GM21737 (cell line): ENCODE data around the gene VPS54.
"Not testable (repeated sequence)": the region's sequence is repeated elsewhere in the genome, so short reads cannot be mapped to it uniquely, and the experiment has no call there.

ENCODE experiments used
- ATAC-seq: cut with Tn5 transposase; IDR thresholded peaks from one replicate; pipeline ENCODE4 v1.9.1; 2021; ENCODE audit warnings: mild to moderate bottlenecking, moderate library complexity; ENCODE audit not compliant: unreplicated experiment

Gene VPS54

DNA sequence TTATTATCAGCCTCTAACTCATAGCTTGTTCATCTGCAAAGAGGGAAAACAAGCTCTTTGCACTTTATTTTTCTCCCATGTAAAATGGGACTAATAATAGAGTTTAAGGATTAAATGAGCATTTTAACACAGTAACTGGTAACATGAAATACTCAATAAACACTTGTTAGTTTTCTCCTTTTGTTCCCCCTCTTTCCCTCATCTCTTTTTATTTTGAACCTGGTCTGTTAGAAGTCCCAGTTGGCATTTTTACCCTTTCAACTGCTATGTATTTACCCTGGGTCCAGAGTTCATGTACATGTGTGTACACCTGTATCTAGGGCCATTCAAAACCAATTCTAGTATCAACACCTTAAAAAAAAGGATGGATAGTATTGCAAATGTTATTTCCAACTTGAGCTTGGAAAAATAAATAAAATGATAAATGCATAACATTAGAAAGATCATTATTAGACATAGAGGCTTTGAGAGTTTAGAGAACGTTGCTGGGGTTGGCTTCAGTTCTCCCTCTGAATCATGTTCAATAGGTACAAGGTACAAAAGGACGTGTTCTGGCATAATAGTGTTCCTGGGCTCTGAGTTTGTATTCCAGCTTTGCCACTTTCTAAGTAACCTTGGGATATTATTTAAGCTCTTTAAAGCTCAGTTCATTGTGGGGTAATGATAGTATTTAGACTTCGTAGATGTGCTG, 5.2 kb upstream of the VPS54 start:
- ATAC-seq: no peak

GRCh38 chr2:64023485-64024258, 4.4 kb upstream of the VPS54 start:
- ATAC-seq: no peak

- ATAC-seq: no peak
These were observed 2.4 kb upstream of the VPS54 start for GRCh38 chr2:64021578-64021977.

GRCh38 chr2:64019975-64020528, 824 bp upstream of the VPS54 start:
- ATAC-seq: no peak

DNA sequence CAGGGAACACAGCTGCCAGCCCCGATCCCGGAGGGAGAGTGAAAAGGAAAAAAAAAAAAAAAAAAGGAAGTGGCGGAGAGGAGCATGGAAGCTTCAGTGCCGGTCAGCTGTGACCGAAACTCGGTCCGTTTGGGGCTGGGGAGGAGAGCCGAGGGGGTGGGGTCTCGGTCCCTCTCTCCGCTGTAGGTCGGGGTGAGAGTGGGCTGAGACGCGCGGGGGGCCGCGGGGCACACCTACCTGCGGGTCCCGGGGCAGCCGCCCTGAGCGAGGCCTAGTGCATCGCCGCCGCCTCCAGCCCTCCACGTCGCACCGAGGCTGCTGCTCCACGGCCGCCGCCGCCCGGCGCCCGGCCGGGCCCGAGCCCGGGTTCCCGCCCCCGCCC, 536 bp downstream of the VPS54 start:
- ATAC-seq: peak; percentile 55

- ATAC-seq: no peak
These were observed 1.2 kb downstream of the VPS54 start for GRCh38 chr2:64017811-64018700.

DNA sequence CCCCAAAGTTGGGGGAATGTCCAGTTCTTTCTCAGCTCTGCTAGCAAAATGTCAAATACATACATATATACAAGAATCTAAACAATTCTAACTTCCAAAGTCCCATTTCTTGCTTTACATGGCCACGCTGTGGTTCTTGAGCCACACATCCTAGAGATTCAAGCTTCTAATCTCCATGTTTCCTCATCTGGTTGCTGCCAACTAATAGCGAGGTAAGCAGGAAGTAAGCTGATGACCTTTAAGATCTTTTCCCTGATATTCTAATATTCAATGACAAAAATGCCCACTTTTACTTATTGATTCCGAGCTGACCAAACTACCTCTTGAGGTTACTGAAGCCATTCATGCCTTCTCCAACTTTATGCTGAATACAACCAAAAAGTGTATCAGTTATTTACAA, 3.3 kb downstream of the VPS54 start:
- no peak for ATAC-seq

DNA sequence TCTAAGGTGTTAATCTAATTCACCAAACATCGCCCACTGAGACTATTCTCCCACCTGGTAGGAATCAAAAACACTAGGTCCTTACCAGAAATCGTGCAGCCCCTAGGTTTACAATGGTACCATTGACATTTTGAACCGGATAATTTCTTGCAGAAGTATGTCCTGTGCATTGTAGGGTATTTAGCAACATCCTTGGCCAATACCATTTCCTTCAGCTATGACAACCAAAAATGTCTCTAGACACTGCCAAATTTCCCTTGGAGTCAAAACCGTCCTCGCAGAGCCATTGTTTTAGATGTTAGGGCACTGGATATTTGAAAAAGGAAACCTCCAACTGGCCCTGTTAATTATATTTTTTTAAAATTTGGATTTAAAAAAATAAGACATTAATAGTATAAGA, 3.8 kb downstream of the VPS54 start:
- ATAC-seq: no peak

GRCh38 chr2:64014628-64015027, 4.6 kb downstream of the VPS54 start:
- ATAC-seq: no peak

DNA sequence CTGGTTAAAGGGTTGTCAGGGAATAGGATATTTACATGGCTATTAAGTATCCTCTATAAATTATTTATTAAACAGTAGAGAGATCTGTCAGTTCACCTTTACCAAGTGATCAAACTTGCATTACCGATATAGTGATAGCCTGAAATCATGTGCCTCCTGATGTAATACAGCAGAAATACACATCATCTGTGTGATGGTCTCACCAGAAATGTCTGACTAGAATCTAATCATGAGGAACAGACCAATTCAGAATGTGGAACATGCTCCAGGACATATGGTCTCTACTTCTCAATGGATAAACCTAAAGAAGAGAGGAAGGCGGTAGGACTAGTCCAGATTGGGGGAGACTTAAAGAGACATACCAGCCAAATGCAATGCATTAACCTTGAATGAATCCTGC, 6.2 kb downstream of the VPS54 start:
- no peak for ATAC-seq

- ATAC-seq: no peak
These were observed 7.1 kb downstream of the VPS54 start for GRCh38 chr2:64012115-64012514.

- ATAC-seq: no peak
These were observed 10.7 kb downstream of the VPS54 start for GRCh38 chr2:64008434-64009009.

DNA sequence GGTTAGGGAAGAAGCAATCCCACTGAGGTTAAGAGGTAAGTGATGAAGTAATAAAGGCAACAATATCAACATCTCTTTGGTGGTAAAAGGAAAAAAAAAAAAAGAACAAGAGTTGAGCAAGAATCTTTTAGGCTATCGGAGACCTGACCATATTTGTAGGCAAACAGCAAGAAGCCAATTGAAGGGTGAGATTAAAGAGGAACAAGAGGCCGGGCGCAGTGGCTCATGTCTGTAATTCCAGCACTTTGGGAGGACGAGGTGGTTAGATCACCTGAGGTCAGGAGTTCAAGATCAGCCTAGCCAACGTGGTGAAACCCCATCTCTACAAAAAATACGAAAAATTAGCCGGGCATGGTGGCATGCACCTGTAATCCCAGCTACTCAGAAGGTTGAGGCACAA, 11.3 kb downstream of the VPS54 start:
- ATAC-seq: no peak

DNA sequence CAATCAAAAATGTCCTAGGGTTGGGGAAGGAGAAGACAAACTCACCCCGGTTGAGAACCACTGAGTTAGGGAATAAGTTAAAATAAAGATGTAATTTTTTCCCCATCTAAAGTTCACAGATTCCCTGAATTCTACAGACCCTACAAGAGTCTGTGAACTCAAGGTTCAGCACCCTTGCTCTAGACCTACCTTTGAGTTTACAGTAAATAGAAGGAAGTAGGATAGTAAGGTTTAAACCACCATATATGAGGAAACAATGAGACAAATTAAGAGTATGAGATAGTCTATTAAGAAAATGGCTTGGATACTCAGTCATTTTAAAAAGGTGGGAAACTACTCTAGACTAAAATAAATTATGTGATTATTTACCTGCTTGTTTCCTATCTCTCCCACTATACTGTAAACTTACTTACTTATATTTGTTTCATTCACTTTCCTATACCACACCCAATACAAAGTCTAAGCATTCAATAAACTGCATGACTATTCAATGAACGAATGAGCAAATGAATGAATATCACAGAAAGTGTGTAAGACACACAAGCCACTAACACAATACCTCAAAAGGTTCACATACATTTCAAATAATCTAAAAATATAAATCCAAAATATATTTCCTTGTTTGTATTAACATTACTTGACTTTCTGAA, 13.4 kb downstream of the VPS54 start:
- ATAC-seq: no peak

GRCh38 chr2:64003239-64003638, 16.0 kb downstream of the VPS54 start:
- no peak for ATAC-seq

- no peak for ATAC-seq
These were observed 17.7 kb downstream of the VPS54 start for GRCh38 chr2:64001382-64002101.

DNA sequence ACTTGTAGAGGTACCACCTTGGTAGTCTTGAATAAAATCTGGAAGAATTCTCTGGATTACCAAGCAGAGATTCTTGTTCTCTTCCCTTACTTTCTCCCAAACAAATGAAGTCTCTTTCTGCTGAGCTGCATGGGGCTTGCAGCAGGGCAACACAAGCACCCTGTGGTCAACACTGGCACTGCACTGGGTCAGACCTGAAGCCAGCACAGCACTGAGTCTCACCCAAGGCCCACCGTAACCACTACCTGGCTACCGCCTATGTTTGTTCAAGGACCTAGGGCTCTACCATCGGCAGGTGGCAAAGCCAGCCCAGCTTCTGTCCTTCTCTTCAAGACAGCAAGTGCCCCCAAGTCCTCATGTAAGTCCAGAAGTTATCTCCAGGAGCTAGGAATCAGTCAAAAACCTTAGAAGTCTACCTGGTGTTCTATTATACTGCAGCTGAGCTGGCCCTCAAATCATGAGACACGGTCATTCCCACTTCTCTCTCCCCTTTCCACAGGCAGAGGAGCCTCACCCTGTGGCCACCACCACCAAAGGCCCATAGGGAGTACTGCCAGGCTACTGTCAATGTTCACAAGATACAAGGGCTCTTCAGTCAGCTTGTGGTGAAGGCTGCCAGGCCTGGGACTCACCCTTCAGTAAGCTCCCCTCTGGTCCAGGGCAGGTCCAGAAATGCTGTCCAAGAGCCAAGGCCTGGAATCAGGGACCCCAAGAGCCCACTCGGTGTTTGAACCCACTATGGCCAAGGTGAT, 18.4 kb downstream of the VPS54 start:
- no peak for ATAC-seq

- no peak for ATAC-seq
These were observed 20.2 kb downstream of the VPS54 start for GRCh38 chr2:63999049-63999448.

DNA sequence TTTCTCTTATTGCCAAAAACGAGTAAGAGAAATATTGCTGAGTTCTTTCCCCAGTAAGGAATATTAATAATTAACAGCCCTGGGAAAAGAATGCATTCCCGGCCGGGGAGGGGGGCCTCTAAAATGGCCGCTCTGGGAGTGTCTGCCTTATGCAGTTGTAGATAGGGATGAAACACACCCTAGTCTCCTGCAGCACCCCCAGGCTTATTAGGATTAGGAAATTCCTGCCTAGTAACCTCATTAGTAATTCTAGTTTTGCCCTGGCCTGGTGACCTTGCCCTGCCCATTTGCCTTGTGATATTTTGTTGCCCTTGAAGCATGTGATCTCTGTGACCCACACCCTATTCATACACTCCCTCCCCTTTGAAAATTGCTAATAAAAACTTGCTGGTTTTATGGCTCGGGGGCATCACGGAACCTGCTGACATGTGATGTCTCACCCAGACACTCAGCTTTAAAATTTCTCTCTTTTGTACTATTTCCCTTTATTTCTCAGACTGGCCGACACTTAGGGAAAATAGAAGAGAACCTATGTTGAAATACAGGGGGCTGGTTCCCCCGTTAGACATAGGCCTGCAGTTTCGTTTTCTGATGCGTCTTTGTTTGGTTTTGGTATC, 22.5 kb downstream of the VPS54 start:
- not testable (repeated sequence) for ATAC-seq
